Esophagus squamous epithelium (tissue), 5 donors: Measurements from ENCODE around the gene DENND2A. TPM values are rescaled to one million over a fixed set of nuclear protein-coding genes. Genes with fewer than 3 reads are reported as not detected.
"Not testable (repeated sequence)": the region's sequence is repeated elsewhere in the genome, so short reads cannot be mapped to it uniquely, and the experiment has no call there.

Source experiments
- DNase-seq: peaks from one replicate; lab custom pipeline; 2025; lab: John Stamatoyannopoulos, UW
- H3K27ac ChIP-seq, 4 donors: fragments of 200-600 bp; sonication (generic); one replicate each; pipeline ENCODE4 v1.5.1; 2016 to 2019; ENCODE audit warnings: mild to moderate bottlenecking in 1 of 4
- H3K27me3 ChIP-seq, 4 donors: fragments of 200-600 bp; sonication (generic); 1 replicate in 3 of 4; 2 replicates in 1 of 4; pipeline versions ENCODE4 v1.5.1 to v1.6.0; 2017 to 2021; ENCODE audit warnings: antibody characterized with exemption in 1 of 4
- H3K36me3 ChIP-seq, 3 donors: fragments of 200-600 bp; sonication (generic); one replicate each; pipeline ENCODE4 v1.5.1; 2016 to 2019
- H3K4me1 ChIP-seq, 3 donors: fragments of 200-600 bp; sonication (generic); one replicate each; pipeline ENCODE4 v1.5.1; 2017 to 2019
- H3K4me3 ChIP-seq, 4 donors: fragments of 200-600 bp; sonication (generic); 1 replicate in 3 of 4; 2 replicates in 1 of 4; pipeline ENCODE4 v1.5.1; 2016 to 2019; ENCODE audit warnings: mild to moderate bottlenecking in 2 of 4, moderate library complexity in 1 of 4
- H3K9me3 ChIP-seq, 3 donors: fragments of 200-600 bp; sonication (generic); one replicate each; pipeline ENCODE4 v1.5.1; 2016 to 2019
- CTCF ChIP-seq, 6 experiments: fragments of 450-650 bp in 4 of 6; fragments of 200-600 bp in 2 of 6; sonication (generic) in 2 of 6; IDR thresholded peaks; one replicate each; pipeline ENCODE4 v1.5.1; 2016 to 2019; ENCODE audit warnings: antibody characterized with exemption in 6 of 6, mild to moderate bottlenecking in 4 of 6, moderate library complexity in 4 of 6
- POLR2A ChIP-seq, 4 donors: fragments of 450-650 bp; IDR thresholded peaks; one replicate each; pipeline ENCODE4 v1.6.1; 2017; ENCODE audit warnings: antibody characterized with exemption in 4 of 4, mild to moderate bottlenecking in 4 of 4, moderate library complexity in 3 of 4
- WGBS, 2 donors: methylation state at CpG; one replicate each; pipeline ENCODE4 v1.1.5; 2018; 5-methylcytosine and 5-hydroxymethylcytosine counted together
- intact Hi-C: fragments of 100-400 bp; cut with DNase I; formaldehyde crosslinking; loops from one replicate; pipeline ENCODE4 v1.15.0; 2022
- total RNA-seq, 4 donors: library from RNA; depleted of rRNA; stranded (reverse); fragments of >200 nt; gene quantifications; one replicate each; pipeline ENCODE4 v1.1.0, GENCODE V29; 2016
- donor health status: DM: yes; HTN: yes; CAD: no.

DENND2A gene
- total RNA-seq, 4 donors from 2014 or later: 0.92 to 11.1 (median 1.9) TPM

- peak overlapping the region in 3 of 4 donors; percentile 17 to 68 (median 62) for H3K27ac ChIP-seq
- TF ChIP-seq POLR2A (IDR thresholded peaks at IDR 0.05) (no peak), CTCF (IDR thresholded peaks at IDR 0.05) (no peak)
- H3K4me3 ChIP-seq: no peak overlapping the region
- no peak for DNase-seq
- H3K36me3 ChIP-seq: peaks cover 0 to 5% (median 0%) of the 10 kb centered on the region in 3 donors
- H3K27me3 ChIP-seq: no peaks in the 10 kb centered on the region
- H3K9me3 ChIP-seq: no peaks in the 10 kb centered on the region
- peaks cover 0 to 20% (median 10%) of the 10 kb centered on the region in 3 donors for H3K4me1 ChIP-seq
- WGBS, 2 donors: 78 to 85% methylated on average over 8 to 11 of the region's 15 CpGs
- intact Hi-C loops: loop anchor here (2.0 kb wide), 1 partner anchor 134 kb away; no protein-coding TSS in a partner anchor
Measured at GRCh38 chr7:140518370-140519006, 122.1 kb downstream of the DENND2A start.

- no peak for TF ChIP-seq POLR2A (IDR thresholded peaks at IDR 0.05)
- peak; percentile 50 to 86 (median 84) for TF ChIP-seq CTCF (IDR thresholded peaks at IDR 0.05)
- intact Hi-C loops: loop anchor here (2.0 kb wide), 1 partner anchor 135 kb away; no protein-coding TSS in a partner anchor
- no peaks in the 10 kb centered on the region for H3K9me3 ChIP-seq
- no peak for DNase-seq
- peak overlapping the region in 3 of 4 donors; percentile 17 to 68 (median 62) for H3K27ac ChIP-seq
- peaks cover 0 to 22% (median 10%) of the 10 kb centered on the region in 3 donors for H3K4me1 ChIP-seq
- H3K4me3 ChIP-seq: no peak overlapping the region
- no peaks in the 10 kb centered on the region for H3K27me3 ChIP-seq
- 56 to 59% methylated on average over 16 to 20 of the region's 31 CpGs for WGBS, 2 donors
- H3K36me3 ChIP-seq: peaks cover 0 to 5% (median 0%) of the 10 kb centered on the region in 3 donors
Measured at GRCh38 chr7:140517546-140518369, 122.9 kb downstream of the DENND2A start.

GRCh38 chr7:140512317-140513000 lies 128.2 kb downstream of the DENND2A start:
- intact Hi-C loops: no loop called here
- DNase-seq: no peak

GRCh38 chr7:140509789-140510188 lies 130.8 kb downstream of the DENND2A start:
- no peak for TF ChIP-seq POLR2A (IDR thresholded peaks at IDR 0.05)
- TF ChIP-seq CTCF (IDR thresholded peaks at IDR 0.05): no peak
- Histone ChIP-seq H3K4me3 (no peak overlapping the region), H3K4me1 (peaks cover 0 to 22% (median 5%) of the 10 kb centered on the region in 3 donors), H3K9me3 (no peaks in the 10 kb centered on the region), H3K36me3 (no peaks in the 10 kb centered on the region), H3K27me3 (no peaks in the 10 kb centered on the region), H3K27ac (no peak overlapping the region)
- WGBS, 2 donors: 53 to 57% methylated on average over 4 of the region's 5 CpGs
- intact Hi-C loops: no loop called here
- no peak for DNase-seq

More at GRCh38 chr7:140512317-140513000, 128.2 kb downstream of the DENND2A start:
- Histone ChIP-seq H3K27me3 (no peaks in the 10 kb centered on the region), H3K36me3 (no peaks in the 10 kb centered on the region), H3K27ac (no peak overlapping the region), H3K4me1 (peaks cover 0 to 9% (median 0%) of the 10 kb centered on the region in 3 donors), H3K4me3 (no peak overlapping the region), H3K9me3 (no peaks in the 10 kb centered on the region)
- WGBS, 2 donors: 27 to 29% methylated on average over 7 to 8 of the region's 9 CpGs
- TF ChIP-seq CTCF (IDR thresholded peaks at IDR 0.05) (no peak), POLR2A (IDR thresholded peaks at IDR 0.05) (no peak)

- H3K4me3 ChIP-seq, H3K36me3 ChIP-seq, H3K9me3 ChIP-seq, intact Hi-C loops, DNase-seq, H3K27me3 ChIP-seq: not testable (repeated sequence)
- 72 to 81% methylated on average over 6 of the region's 6 CpGs for WGBS, 2 donors
- peak overlapping the region in 2 of 4 donors; percentile 45 to 57 for H3K27ac ChIP-seq
- H3K4me1 ChIP-seq: peaks cover 0 to 17% (median 5%) of the 10 kb centered on the region in 3 donors
Measured at GRCh38 chr7:140507556-140507955, 133.1 kb downstream of the DENND2A start.
